Transverse colon (tissue), 4 donors: ENCODE results near the gene PRCD. TPM values are rescaled to one million over a fixed set of nuclear protein-coding genes. Genes with fewer than 3 reads are reported as not detected.

ENCODE experiments used
- DNase-seq: peaks from one replicate; pipeline ENCODE4 v3.0.0-alpha.2; 2019
- H3K27ac ChIP-seq, 4 donors: fragments of 200-600 bp; sonication (generic); 2 replicates each; pipeline ENCODE4 v1.5.1; 2016 to 2018; ENCODE audit warnings: inconsistent platforms in 4 of 4
- H3K27me3 ChIP-seq: fragments of 200-600 bp; sonication (generic); 2 replicates; pipeline ENCODE4 v1.5.1; 2017; ENCODE audit warnings: inconsistent platforms
- H3K36me3 ChIP-seq, 4 donors: fragments of 200-600 bp; sonication (generic); 2 replicates each; pipeline ENCODE4 v1.5.1; 2017 to 2019; ENCODE audit warnings: inconsistent platforms in 4 of 4
- H3K4me1 ChIP-seq, 4 donors: fragments of 200-600 bp; sonication (generic); 2 replicates each; pipeline ENCODE4 v1.5.1; 2017 to 2020; ENCODE audit warnings: inconsistent platforms in 4 of 4
- H3K4me3 ChIP-seq, 4 donors: fragments of 200-600 bp; sonication (generic); 1 replicate in 1 of 4; 2 replicates in 3 of 4; pipeline versions ENCODE4 v1.5.1 to v1.6.1; 2017 to 2019; ENCODE audit warnings: inconsistent platforms in 4 of 4
- H3K9me3 ChIP-seq, 2 donors: fragments of 200-600 bp; sonication (generic); 2 replicates each; pipeline ENCODE4 v1.5.1; 2017 to 2019; ENCODE audit warnings: inconsistent platforms in 2 of 2
- CTCF ChIP-seq, 5 experiments: fragments of 200-600 bp in 3 of 5; fragments of 450-650 bp in 2 of 5; sonication (generic) in 3 of 5; IDR thresholded peaks; 1 replicate in 2 of 5; 2 replicates in 3 of 5; pipeline ENCODE4 v1.5.1; 2016 to 2017; ENCODE audit warnings: antibody characterized with exemption in 5 of 5, inconsistent platforms in 3 of 5, mild to moderate bottlenecking in 2 of 5, moderate library complexity in 1 of 5
- EP300 ChIP-seq: sonication (generic); formaldehyde crosslinking; IDR thresholded peaks from one replicate; pipeline ENCODE4 v1.6.1; 2017; ENCODE audit warnings: antibody characterized with exemption, low read depth
- POLR2A ChIP-seq: fragments of 450-650 bp; IDR thresholded peaks from one replicate; pipeline ENCODE4 v1.6.1; 2016; ENCODE audit warnings: antibody characterized with exemption, mild to moderate bottlenecking, moderate library complexity
- POLR2AphosphoS5 ChIP-seq, 3 donors: sonication (generic); formaldehyde crosslinking; IDR thresholded peaks; one replicate each; pipeline ENCODE4 v1.6.1; 2016; ENCODE audit warnings: antibody characterized with exemption in 3 of 3
- WGBS, 2 donors: methylation state at CpG; one replicate each; pipeline ENCODE4 v1.1.5; 2018; ENCODE audit warnings: low coverage in 1 of 2; 5-methylcytosine and 5-hydroxymethylcytosine counted together
- in situ Hi-C, 4 donors: fragments of 200-750 bp; cut with MboI; loops; one replicate each; pipeline versions ENCODE4 v1.15.0 to v1.15.1; 2017; ENCODE audit warnings: low sequenced_read_pairs in 3 of 4, low pct_ligation_motif_present in 1 of 4, low pct_unique_long_range_greater_than_20kb in 1 of 4
- intact Hi-C: fragments of 100-400 bp; cut with DNase I; formaldehyde crosslinking; loops from one replicate; pipeline ENCODE4 v1.15.1; 2023; ENCODE audit warnings: low total_unique reads
- total RNA-seq, 4 donors: library from RNA; depleted of rRNA; stranded (reverse); fragments of >200 nt; gene quantifications; one replicate each; pipeline ENCODE4 v1.1.0, GENCODE V29; 2016

Gene PRCD
- total RNA-seq, 4 donors from 2014 or later = 0.64 to 6.8 TPM; not detected in 2

GRCh38 chr17:76543826-76544545, 4.1 kb downstream of the PRCD start:
- intact Hi-C loops = loop anchor here (5.0 kb wide), 1 partner anchor 1667 kb away; no protein-coding TSS in a partner anchor
- peaks cover 20% of the 10 kb centered on the region for H3K27me3 ChIP-seq
- no peak for DNase-seq
- in situ Hi-C loops = loop anchor here in 1 of 4 donors (25.0 kb wide), 1 partner anchor 168 kb away; the partner anchor contains the start of gene MXRA7
- peaks cover 13 to 33% (median 18%) of the 10 kb centered on the region in 4 donors for H3K4me1 ChIP-seq
- no peak overlapping the region for H3K27ac ChIP-seq
- H3K4me3 ChIP-seq = no peak overlapping the region
- H3K9me3 ChIP-seq = no peaks in the 10 kb centered on the region
- TF ChIP-seq POLR2A (no peak), EP300 (no peak), POLR2AphosphoS5 (IDR thresholded peaks at IDR 0.05) (no peak), CTCF (IDR thresholded peaks at IDR 0.05) (no peak)
- no peaks in the 10 kb centered on the region for H3K36me3 ChIP-seq
- 58% methylated on average over 22 of the region's 22 CpGs; no CpG with 5 or more reads in 1 of the 2 donors for WGBS, 2 donors

DNA sequence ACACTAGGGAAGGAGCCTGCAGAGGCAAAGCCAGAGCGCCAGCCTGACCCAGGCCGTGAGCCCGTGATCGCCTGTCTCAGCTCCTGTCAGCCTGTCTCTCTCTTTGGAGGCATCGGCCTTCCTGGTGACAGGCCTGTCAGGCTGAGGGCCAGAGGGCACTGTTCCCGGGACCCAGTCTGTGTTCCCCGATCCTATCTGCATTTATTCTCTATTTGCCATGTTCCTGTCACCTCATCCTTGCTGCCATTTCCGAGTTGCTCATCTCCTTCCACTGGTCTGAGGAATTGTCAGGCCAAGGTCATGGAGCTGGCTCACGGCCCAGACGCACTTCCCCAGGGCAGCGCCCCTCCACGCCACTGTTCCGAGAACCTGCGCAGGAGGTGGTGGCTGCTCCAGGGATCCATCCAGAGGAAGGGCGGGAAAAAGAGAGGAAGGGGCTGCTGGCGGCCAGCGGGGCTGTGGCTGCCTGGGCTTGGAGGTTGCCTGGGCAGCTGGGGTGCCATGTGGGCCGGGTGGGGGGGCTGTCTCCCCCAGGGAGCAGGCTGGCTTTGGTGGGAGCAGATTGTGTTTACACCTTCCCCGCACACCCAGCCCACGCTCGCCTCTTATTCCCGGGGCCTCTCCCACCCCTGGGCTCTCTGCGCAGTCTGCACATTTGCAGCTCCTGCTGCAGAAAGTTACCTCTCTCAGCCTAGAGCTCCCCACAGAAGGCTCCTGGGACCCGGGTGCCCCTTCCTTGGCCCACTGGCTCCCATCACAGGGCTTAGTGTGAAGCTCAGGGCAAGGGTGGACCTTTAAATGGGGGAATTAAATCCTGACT, 4.9 kb downstream of the PRCD start:
- Histone ChIP-seq H3K27me3 (peaks cover 12% of the 10 kb centered on the region), H3K4me1 (peaks cover 13 to 33% (median 18%) of the 10 kb centered on the region in 4 donors), H3K36me3 (no peaks in the 10 kb centered on the region), H3K4me3 (no peak overlapping the region), H3K27ac (no peak overlapping the region), H3K9me3 (no peaks in the 10 kb centered on the region)
- intact Hi-C loops (loop anchor here (5.0 kb wide), 1 partner anchor 1667 kb away; no protein-coding TSS in a partner anchor), in situ Hi-C loops (loop anchor here in 1 of 4 donors (25.0 kb wide), 1 partner anchor 168 kb away; the partner anchor contains the start of gene MXRA7)
- DNase-seq = no peak
- TF ChIP-seq EP300 = no peak
- TF ChIP-seq POLR2AphosphoS5 (IDR thresholded peaks at IDR 0.05) = no peak
- no peak for TF ChIP-seq CTCF (IDR thresholded peaks at IDR 0.05)
- no peak for TF ChIP-seq POLR2A
- WGBS, 2 donors = 68% methylated on average over 23 of the region's 24 CpGs; no CpG with 5 or more reads in 1 of the 2 donors

GRCh38 chr17:76545918-76546555, 6.2 kb downstream of the PRCD start:
- peaks cover 10% of the 10 kb centered on the region for H3K27me3 ChIP-seq
- H3K27ac ChIP-seq = no peak overlapping the region
- H3K4me1 ChIP-seq = peaks cover 8 to 25% (median 14%) of the 10 kb centered on the region in 4 donors
- no peak for DNase-seq
- 73% methylated on average over 10 of the region's 13 CpGs; no CpG with 5 or more reads in 1 of the 2 donors for WGBS, 2 donors
- no peak for TF ChIP-seq CTCF (IDR thresholded peaks at IDR 0.05)
- TF ChIP-seq POLR2A = no peak
- no peak for TF ChIP-seq EP300
- intact Hi-C loops (no loop called here), in situ Hi-C loops (loop anchor here in 1 of 4 donors (25.0 kb wide), 1 partner anchor 166 kb away; the partner anchor contains the start of gene MXRA7)
- H3K4me3 ChIP-seq = no peak overlapping the region
- no peaks in the 10 kb centered on the region for H3K9me3 ChIP-seq
- H3K36me3 ChIP-seq = no peaks in the 10 kb centered on the region
